Inflammatory macrophage (primary cell): Measurements from ENCODE around the gene MEAK7.
A peak's percentile ranks its signal among the peaks of the same experiment; 100 is the strongest.

Experiments
- DNase-seq, 2 donors: peaks; one replicate each; pipeline ENCODE4 v3.0.0-alpha.2; 2020 to 2022
- total RNA-seq, 18 experiments: gene quantifications; one replicate each; lab custom pipeline; 2026; ENCODE audit warnings: mixed read lengths in 6 of 18, inconsistent platforms in 2 of 18; lab: John Stamatoyannopoulos, UW

MEAK7 gene
- 7.1 to 27.5 (median 14.0) reads per million in 18 experiments for total RNA-seq

- peak; percentile 98 to 99 for DNase-seq
Measured at GRCh38 chr16:84504420-84505248, at the start of gene MEAK7. Gene MEAK7, minus strand, starts transcription at chr16:84504659. Its CDS starts 6,573 bp downstream, at chr16:84498086.

- no peak for DNase-seq
Measured at GRCh38 chr16:84553873-84554399, 49.5 kb upstream of the MEAK7 start.

GRCh38 chr16:84552135-84552534, 47.7 kb upstream of the MEAK7 start:
- peak in 1 of 2 donors; percentile 23 for DNase-seq

- no peak for DNase-seq
Measured at GRCh38 chr16:84550096-84550495, 45.6 kb upstream of the MEAK7 start.

- DNase-seq = no peak
Measured at GRCh38 chr16:84548971-84549844, 44.7 kb upstream of the MEAK7 start.

GRCh38 chr16:84548508-84548907, 44.0 kb upstream of the MEAK7 start:
- DNase-seq = no peak

GRCh38 chr16:84547546-84548061, 43.1 kb upstream of the MEAK7 start:
- DNase-seq = no peak

- no peak for DNase-seq
Measured at GRCh38 chr16:84546669-84547545, 42.4 kb upstream of the MEAK7 start.

GRCh38 chr16:84545114-84545737, 40.8 kb upstream of the MEAK7 start:
- DNase-seq = no peak

- DNase-seq = peak; percentile 15 to 63
Measured at GRCh38 chr16:84544031-84544773, 39.7 kb upstream of the MEAK7 start.

- no peak for DNase-seq
Measured at GRCh38 chr16:84543253-84543652, 38.8 kb upstream of the MEAK7 start.

GRCh38 chr16:84541999-84542817, 37.7 kb upstream of the MEAK7 start:
- no peak for DNase-seq

- DNase-seq = no peak
Measured at GRCh38 chr16:84540194-84540593, 35.7 kb upstream of the MEAK7 start.

GRCh38 chr16:84538222-84538840, 33.9 kb upstream of the MEAK7 start:
- DNase-seq = no peak

- no peak for DNase-seq
Measured at GRCh38 chr16:84537491-84538151, 33.2 kb upstream of the MEAK7 start.

- no peak for DNase-seq
Measured at GRCh38 chr16:84535851-84536250, 31.4 kb upstream of the MEAK7 start.

- no peak for DNase-seq
Measured at GRCh38 chr16:84535408-84535807, 30.9 kb upstream of the MEAK7 start.

GRCh38 chr16:84534815-84535214, 30.4 kb upstream of the MEAK7 start:
- DNase-seq = no peak
